K562 (cell line): Measurements from ENCODE around the gene B4GALNT3. TPM values are rescaled to one million over a fixed set of nuclear protein-coding genes. Genes with fewer than 3 reads are reported as not detected.

ENCODE experiments used
- ERF ChIP-seq: fragments of 450-650 bp; formaldehyde crosslinking; IDR thresholded peaks from 2 replicates; pipeline ENCODE4 v1.4.0; 2020; ENCODE audit warnings: mild to moderate bottlenecking, mixed read lengths
- EZH2 ChIP-seq: IDR thresholded peaks from 2 replicates; pipeline ENCODE4 v1.6.1; 2012; ENCODE audit warnings: low read depth, mild to moderate bottlenecking, inconsistent platforms, low read length, borderline replicate concordance
- KAT2B ChIP-seq: IDR thresholded peaks from one replicate; pipeline ENCODE4 v1.6.1; 2012; ENCODE audit warnings: low read depth, mild to moderate bottlenecking, control low read depth, inconsistent platforms, low read length, moderate library complexity
- MED1 ChIP-seq: sonication (generic); formaldehyde crosslinking; IDR thresholded peaks from 2 replicates; pipeline ENCODE4 v1.8.1; 2023; ENCODE audit warnings: missing genetic modification reagents, borderline replicate concordance
- NCOR1 ChIP-seq: fragments of 450-650 bp; IDR thresholded peaks from 2 replicates; pipeline ENCODE4 v1.6.1; 2016; ENCODE audit warnings: mild to moderate bottlenecking, moderate library complexity
- OTX1 ChIP-seq: fragments of 450-650 bp; formaldehyde crosslinking; IDR thresholded peaks from 2 replicates; pipeline ENCODE4 v1.4.0; 2022; ENCODE audit warnings: mild to moderate bottlenecking
- POLR2H ChIP-seq: IDR thresholded peaks from 2 replicates; pipeline ENCODE4 v1.6.1; 2016; ENCODE audit warnings: missing genetic modification characterization, low read depth, mild to moderate bottlenecking, control low read depth, missing compliant biosample characterization, moderate library complexity
- RBM34 ChIP-seq: fragments of 200-400 bp; formaldehyde crosslinking; IDR thresholded peaks from 2 replicates; pipeline ENCODE4 v1.6.1; 2018; ENCODE audit warnings: low read length, borderline replicate concordance; ENCODE audit not compliant: insufficient read depth
- SREBF1 ChIP-seq: fragments of 150-350 bp; IDR thresholded peaks from 2 replicates; pipeline ENCODE4 v1.6.1; 2014; ENCODE audit warnings: antibody characterized with exemption, low read depth, low read length, borderline replicate concordance
- THRA ChIP-seq: fragments of 450-650 bp; IDR thresholded peaks from 2 replicates; pipeline ENCODE4 v1.6.1; 2017; ENCODE audit warnings: mild to moderate bottlenecking, moderate library complexity
- XRCC5 ChIP-seq: fragments of 200-400 bp; formaldehyde crosslinking; IDR thresholded peaks from 2 replicates; pipeline ENCODE4 v1.6.1; 2017; ENCODE audit warnings: low read depth, mild to moderate bottlenecking, low read length
- ZBTB12 ChIP-seq: fragments of 250-450 bp; sonication (Bioruptor Pico); IDR thresholded peaks from 2 replicates; pipeline ENCODE4 v1.4.0; 2020
- ZBTB33 ChIP-seq: sonication (generic); formaldehyde crosslinking; IDR thresholded peaks from 2 replicates; pipeline ENCODE4 v1.8.1; 2023; ENCODE audit warnings: mild to moderate bottlenecking, missing genetic modification reagents
- ZBTB7A ChIP-seq: IDR thresholded peaks from 2 replicates; pipeline ENCODE4 v1.6.1; 2011; ENCODE audit warnings: low read depth, mild to moderate bottlenecking, low read length, moderate library complexity, borderline replicate concordance; ENCODE audit not compliant: control insufficient read depth
- ZFPM2 ChIP-seq: fragments of 250-450 bp; sonication (Bioruptor Pico); IDR thresholded peaks from 2 replicates; pipeline ENCODE4 v1.5.1; 2022; ENCODE audit warnings: mild to moderate bottlenecking
- ZNF146 ChIP-seq: IDR thresholded peaks from one replicate; pipeline ENCODE4 v1.6.1; 2018; ENCODE audit warnings: missing compliant biosample characterization; ENCODE audit not compliant: unreplicated experiment
- ZNF609 ChIP-seq: sonication (generic); formaldehyde crosslinking; IDR thresholded peaks from 2 replicates; pipeline ENCODE4 v1.8.1; 2023; ENCODE audit warnings: missing genetic modification reagents, mild to moderate bottlenecking, borderline replicate concordance
- ZNF696 ChIP-seq: fragments of 250-450 bp; sonication (Bioruptor Pico); conservative IDR thresholded peaks from 2 replicates; pipeline ENCODE4 v1.4.0; 2020; ENCODE audit warnings: mild to moderate bottlenecking, moderate library complexity
- ZNF830 ChIP-seq: fragments of 250-450 bp; sonication (Bioruptor Pico); IDR thresholded peaks from 2 replicates; pipeline ENCODE4 v1.5.0; 2021; ENCODE audit warnings: mild to moderate bottlenecking
- polyA plus RNA-seq, 8 experiments: library from polyadenylated mRNA; depleted of rRNA in 4 of 8; stranded (reverse) in 5 of 8; unstranded in 3 of 8; fragments of >200 nt; fragmentation: Nextera tagmentation in 2 of 8; fragmentation: Illumina TruSeq in 1 of 8; extraction: Ambion mirVana in 2 of 8; extraction: Trizol in 1 of 8; gene quantifications; 2 replicates each; pipeline versions ENCODE4 v1.2.1 to v1.2.3, GENCODE V29; 2011 to 2014; ENCODE audit warnings: inconsistent platforms in 1 of 8, missing spikeins in 1 of 8
- total RNA-seq, 7 experiments: library from RNA; depleted of rRNA in 6 of 7; stranded (reverse); fragments of >200 nt in 6 of 7; fragmentation: Illumina TruSeq in 2 of 7; extraction: Trizol in 2 of 7; gene quantifications; 2 replicates each; pipeline versions ENCODE4 v1.2.1 to v1.2.3, GENCODE V29; 2011 to 2021; ENCODE audit warnings: low replicate concordance in 1 of 7

Gene B4GALNT3
- total and polyA plus RNA-seq, 9 of the 15 experiments (the other 6 are each of a cell fraction or from before 2014, with no cell fraction given): 0.04 to 0.36 (median 0.10) TPM; not detected in 6

GRCh38 chr12:575948-576614 lies 116.3 kb downstream of the B4GALNT3 start (continued):
- TF ChIP-seq ZNF609 (CRISPR knock-in tag) (no peak), KAT2B (no peak), ZNF696 (CRISPR knock-in tag) (no peak), SREBF1 (no peak), XRCC5 (no peak; the same call in 1 of the 2 replicates), THRA (no peak), RBM34 (no peak), ZBTB12 (no peak), ZNF146 (CRISPR knock-in tag) (no peak), ZBTB33 (peak; percentile 87), ZFPM2 (CRISPR knock-in tag) (no peak), OTX1 (CRISPR knock-in tag) (no peak), EZH2 (no peak), ZNF830 (CRISPR knock-in tag) (no peak), ZBTB7A (0 out of 2 replicates have a peak, but pooled peaks have one; percentile 29), ERF (CRISPR knock-in tag) (0 out of 2 replicates have a peak, but pooled peaks have one; percentile 14), MED1 (CRISPR knock-in tag) (no peak), NCOR1 (peak; percentile 38; the same call in 1 of the 2 replicates), POLR2H (tag) (no peak)
